Measurements from ENCODE around the gene OR2A25. TPM values are rescaled to one million over a fixed set of nuclear protein-coding genes. Genes with fewer than 3 reads are reported as not detected.

Gene OR2A25
- total and polyA plus RNA-seq, 9 donors = not detected

DNA sequence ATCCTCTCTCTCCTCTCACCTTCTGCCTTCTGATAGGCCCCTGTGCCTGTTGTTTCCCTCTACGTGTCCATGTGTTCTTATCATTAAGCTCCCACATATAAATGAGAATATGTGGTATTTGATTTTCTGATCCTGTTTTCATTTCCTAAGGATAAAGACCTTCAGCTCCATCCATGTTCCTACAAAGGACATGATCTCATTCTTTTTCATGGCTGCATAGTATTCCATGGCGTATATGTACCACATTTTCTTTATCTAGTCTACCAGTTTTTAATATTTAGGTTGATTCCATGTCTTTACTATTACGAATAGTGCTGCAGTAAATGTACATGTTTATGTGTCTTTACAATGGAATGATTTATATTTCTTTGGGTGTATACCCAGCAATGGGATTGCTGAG, 21.1 kb downstream of the OR2A25 start:
- Histone ChIP-seq H3K4me1 (ENCODE audit: insufficient read depth) (no peaks in the 10 kb centered on the region), H3K9me3 (no peaks in the 10 kb centered on the region), H3K4me3 (no peak overlapping the region), H3K27me3 (no peaks in the 10 kb centered on the region), H3K27ac (no peak overlapping the region), H3K36me3 (no peaks in the 10 kb centered on the region)
- intact Hi-C loops (cut with DNase I) = no loop called here
- TF ChIP-seq POLR2A (IDR thresholded peaks at IDR 0.05) (no peak), EP300 (IDR thresholded peaks at IDR 0.05) (no peak)
- TF ChIP-seq, protein P1, sequence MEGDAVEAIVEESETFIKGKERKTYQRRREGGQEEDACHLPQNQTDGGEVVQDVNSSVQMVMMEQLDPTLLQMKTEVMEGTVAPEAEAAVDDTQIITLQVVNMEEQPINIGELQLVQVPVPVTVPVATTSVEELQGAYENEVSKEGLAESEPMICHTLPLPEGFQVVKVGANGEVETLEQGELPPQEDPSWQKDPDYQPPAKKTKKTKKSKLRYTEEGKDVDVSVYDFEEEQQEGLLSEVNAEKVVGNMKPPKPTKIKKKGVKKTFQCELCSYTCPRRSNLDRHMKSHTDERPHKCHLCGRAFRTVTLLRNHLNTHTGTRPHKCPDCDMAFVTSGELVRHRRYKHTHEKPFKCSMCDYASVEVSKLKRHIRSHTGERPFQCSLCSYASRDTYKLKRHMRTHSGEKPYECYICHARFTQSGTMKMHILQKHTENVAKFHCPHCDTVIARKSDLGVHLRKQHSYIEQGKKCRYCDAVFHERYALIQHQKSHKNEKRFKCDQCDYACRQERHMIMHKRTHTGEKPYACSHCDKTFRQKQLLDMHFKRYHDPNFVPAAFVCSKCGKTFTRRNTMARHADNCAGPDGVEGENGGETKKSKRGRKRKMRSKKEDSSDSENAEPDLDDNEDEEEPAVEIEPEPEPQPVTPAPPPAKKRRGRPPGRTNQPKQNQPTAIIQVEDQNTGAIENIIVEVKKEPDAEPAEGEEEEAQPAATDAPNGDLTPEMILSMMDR (IDR thresholded peaks at IDR 0.05) = no peak
- WGBS, 3 donors = 87 to 92% (median 91%) methylated on average over 3 of the region's 3 CpGs
- DNase-seq = no peak

DNA sequence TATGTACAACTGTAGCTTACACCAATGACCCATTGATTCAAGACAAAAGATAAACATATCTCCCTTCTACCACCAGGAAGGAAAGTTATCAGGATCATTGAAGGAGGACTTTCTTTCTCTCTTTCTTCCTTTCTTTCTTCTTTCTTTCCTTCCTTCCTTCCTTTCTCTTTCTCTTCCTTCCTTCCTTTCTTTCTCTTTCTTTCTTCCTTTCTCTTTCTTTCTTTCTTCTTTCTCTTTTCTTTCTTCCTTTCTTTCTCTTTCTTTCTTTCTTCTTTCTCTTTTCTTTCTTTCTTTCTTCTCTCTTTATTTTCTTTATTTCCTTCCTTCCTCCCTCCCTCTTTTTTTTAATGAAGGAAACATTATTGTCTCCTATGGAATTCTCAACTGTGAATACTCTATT, 29.2 kb downstream of the OR2A25 start:
- intact Hi-C loops (cut with DNase I) = no loop called here

DNA sequence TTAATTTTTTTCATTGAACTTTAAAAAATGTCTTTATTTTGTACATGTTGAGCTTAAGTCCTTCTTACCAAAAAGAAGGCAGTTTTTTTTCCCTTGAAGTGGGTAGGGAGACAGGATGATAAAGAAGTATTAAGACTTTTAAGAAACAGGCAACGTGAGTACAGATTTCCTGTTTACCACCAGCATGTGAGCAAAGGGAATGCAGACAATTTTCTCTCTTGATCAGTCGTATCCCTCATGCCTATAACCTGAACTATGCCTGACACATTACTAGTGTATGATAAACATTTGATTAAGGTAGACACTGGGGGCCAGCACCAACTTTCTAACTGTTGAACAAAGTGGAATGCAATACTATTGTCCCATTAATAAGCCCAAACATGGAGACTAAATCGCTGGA, 31.0 kb downstream of the OR2A25 start:
- 44 to 58% (median 52%) methylated on average over 3 of the region's 3 CpGs for WGBS, 3 donors
- TF ChIP-seq EP300 (IDR thresholded peaks at IDR 0.05) (no peak), POLR2A (IDR thresholded peaks at IDR 0.05) (no peak)
- TF ChIP-seq, protein P1 (IDR thresholded peaks at IDR 0.05) = no peak
- Histone ChIP-seq H3K27ac (no peak overlapping the region), H3K9me3 (no peaks in the 10 kb centered on the region), H3K36me3 (no peaks in the 10 kb centered on the region), H3K4me3 (no peak overlapping the region), H3K27me3 (no peaks in the 10 kb centered on the region), H3K4me1 (ENCODE audit: insufficient read depth) (no peaks in the 10 kb centered on the region)
- intact Hi-C loops (cut with DNase I) = no loop called here
- DNase-seq = no peak

More for the DNA sequence above, 29.2 kb downstream of the OR2A25 start:
- Histone ChIP-seq H3K36me3 (no peaks in the 10 kb centered on the region), H3K9me3 (no peaks in the 10 kb centered on the region), H3K4me3 (no peak overlapping the region), H3K27me3 (no peaks in the 10 kb centered on the region), H3K27ac (no peak overlapping the region), H3K4me1 (ENCODE audit: insufficient read depth) (no peaks in the 10 kb centered on the region)
- no peak for TF ChIP-seq POLR2A (IDR thresholded peaks at IDR 0.05)
- TF ChIP-seq EP300 (IDR thresholded peaks at IDR 0.05) = no peak
- TF ChIP-seq, protein P1 (IDR thresholded peaks at IDR 0.05) = no peak
- DNase-seq = no peak

DNA sequence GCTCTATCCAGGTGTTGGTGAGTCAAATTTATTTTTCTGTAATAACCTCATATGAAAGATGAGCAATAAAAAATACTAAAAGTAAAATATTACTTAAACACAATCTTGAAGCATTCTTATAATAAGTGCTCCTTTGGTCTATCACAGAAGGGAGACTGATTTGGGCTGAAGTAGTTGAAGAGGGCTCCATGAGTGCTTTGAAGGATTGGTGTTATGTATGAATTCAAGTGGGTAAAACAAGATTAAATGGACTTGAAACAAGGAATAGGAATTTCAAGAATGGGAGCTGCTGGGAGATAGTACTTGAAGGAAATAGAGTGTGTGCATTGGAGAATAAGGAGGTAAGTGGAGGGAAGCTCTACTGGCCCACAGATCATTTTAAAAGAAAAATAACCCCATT, 32.4 kb downstream of the OR2A25 start:
- Histone ChIP-seq H3K9me3 (no peaks in the 10 kb centered on the region), H3K36me3 (no peaks in the 10 kb centered on the region), H3K27ac (no peak overlapping the region), H3K27me3 (no peaks in the 10 kb centered on the region), H3K4me1 (ENCODE audit: insufficient read depth) (no peaks in the 10 kb centered on the region), H3K4me3 (no peak overlapping the region)
- intact Hi-C loops (cut with DNase I) = no loop called here
- DNase-seq = no peak
- TF ChIP-seq POLR2A (IDR thresholded peaks at IDR 0.05) (no peak), EP300 (IDR thresholded peaks at IDR 0.05) (no peak)
- TF ChIP-seq, protein P1 (IDR thresholded peaks at IDR 0.05) = no peak

DNA sequence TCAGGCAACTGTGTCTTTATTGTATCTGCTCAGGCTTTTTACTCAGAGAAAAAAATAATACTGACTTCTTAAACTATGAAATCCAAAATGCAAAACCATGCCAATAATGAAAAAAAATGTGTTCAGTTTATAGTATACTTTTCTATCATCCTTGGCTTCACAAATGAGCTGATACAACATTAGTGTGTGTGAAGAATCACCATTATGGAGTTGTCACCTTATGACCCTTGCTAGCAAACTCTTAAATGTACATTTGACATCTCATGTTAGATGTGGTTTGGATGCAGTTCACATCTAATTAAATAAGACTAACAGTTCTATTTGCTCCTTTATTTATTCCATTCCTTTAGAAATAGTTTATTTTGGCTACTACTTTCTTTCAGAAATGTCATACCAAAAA, 35.6 kb downstream of the OR2A25 start:
- TF ChIP-seq, protein P1 (IDR thresholded peaks at IDR 0.05) = no peak
- TF ChIP-seq EP300 (IDR thresholded peaks at IDR 0.05) = no peak
- no peak for TF ChIP-seq POLR2A (IDR thresholded peaks at IDR 0.05)
- intact Hi-C loops (cut with DNase I) = no loop called here
- no peak for DNase-seq

More for the DNA sequence above, 35.6 kb downstream of the OR2A25 start:
- Histone ChIP-seq H3K4me1 (ENCODE audit: insufficient read depth) (no peaks in the 10 kb centered on the region), H3K27me3 (no peaks in the 10 kb centered on the region), H3K36me3 (no peaks in the 10 kb centered on the region), H3K9me3 (no peaks in the 10 kb centered on the region), H3K27ac (no peak overlapping the region), H3K4me3 (no peak overlapping the region)
